ENCODE data around the gene SIN3B.
"Not testable (repeated sequence)": the region's sequence is repeated elsewhere in the genome, so short reads cannot be mapped to it uniquely, and the experiment has no call there.

Gene SIN3B

GRCh38 chr19:16867211-16867610 is 38.0 kb downstream of the SIN3B start:
- DNase-seq: no peak

- DNase-seq: no peak
Measured at GRCh38 chr19:16868423-16869130, 39.4 kb downstream of the SIN3B start.

- DNase-seq: no peak
Measured at GRCh38 chr19:16869331-16869972, 40.3 kb downstream of the SIN3B start.

GRCh38 chr19:16871871-16872270 is 42.7 kb downstream of the SIN3B start:
- no peak for DNase-seq

- no peak for DNase-seq
Measured at GRCh38 chr19:16872728-16873127, 43.5 kb downstream of the SIN3B start.

- no peak for DNase-seq
Measured at GRCh38 chr19:16873594-16873993, 44.4 kb downstream of the SIN3B start.

GRCh38 chr19:16874250-16874977 is 45.2 kb downstream of the SIN3B start:
- DNase-seq: no peak

- not testable (repeated sequence) for DNase-seq
Measured at GRCh38 chr19:16874978-16875299, 45.7 kb downstream of the SIN3B start.

GRCh38 chr19:16875584-16876555 is 46.7 kb downstream of the SIN3B start:
- DNase-seq: no peak

GRCh38 chr19:16876904-16877361 is 47.7 kb downstream of the SIN3B start:
- no peak for DNase-seq

GRCh38 chr19:16877581-16877980 is 48.4 kb downstream of the SIN3B start:
- no peak for DNase-seq

GRCh38 chr19:16878181-16878965 is 49.2 kb downstream of the SIN3B start:
- no peak for DNase-seq

- no peak for DNase-seq
Measured at GRCh38 chr19:16880884-16881554, 51.8 kb downstream of the SIN3B start.

GRCh38 chr19:16882146-16882545 is 52.9 kb downstream of the SIN3B start:
- DNase-seq: no peak

- no peak for DNase-seq
Measured at GRCh38 chr19:16883522-16883921, 54.3 kb downstream of the SIN3B start.

- no peak for DNase-seq
Measured at GRCh38 chr19:16885166-16885565, 56.0 kb downstream of the SIN3B start.

- no peak for DNase-seq
Measured at GRCh38 chr19:16886305-16886880, 57.2 kb downstream of the SIN3B start.

GRCh38 chr19:16887353-16888265 is 58.4 kb downstream of the SIN3B start:
- no peak for DNase-seq

Data from hypothalamus (tissue), 51 donors.